Activated gamma-delta T cell treated with Interleukin-2 at 50 U/mL for 16 hours (primary cell): ENCODE measurements around the gene VN1R4.
"Not testable (repeated sequence)": the region's sequence is repeated elsewhere in the genome, so short reads cannot be mapped to it uniquely, and the experiment has no call there.

ENCODE experiments used
- DNase-seq: peaks from one replicate; pipeline ENCODE4 v3.0.0-alpha.2; 2020

VN1R4 gene

GRCh38 chr19:53267623-53268022 is at the start of gene VN1R4:
TSS of gene VN1R4 (minus strand) at chr19:53267723. CDS start at chr19:53267665, 58 bp downstream.
- DNase-seq = not testable (repeated sequence)

GRCh38 chr19:53311897-53312296 is 44.4 kb upstream of the VN1R4 start:
- no peak for DNase-seq

DNA sequence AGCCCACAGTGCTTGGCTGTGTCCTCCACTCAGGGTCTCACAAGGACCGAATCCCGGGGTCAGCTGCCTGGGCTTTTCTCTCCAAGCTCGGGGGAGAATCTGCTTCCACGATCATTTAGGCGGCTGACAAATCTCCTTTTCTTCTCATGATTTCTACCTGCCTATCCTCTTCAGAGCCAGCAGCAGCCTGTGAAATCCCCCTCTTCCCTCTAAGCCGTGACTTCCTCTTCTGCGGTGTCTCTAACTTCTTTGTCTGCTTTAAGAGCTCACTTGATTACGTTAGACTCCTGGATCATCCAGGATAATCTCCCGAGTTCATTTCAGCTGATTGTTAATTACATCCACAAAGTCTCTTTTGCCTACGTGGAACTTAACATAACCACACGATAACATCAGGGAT is 43.5 kb upstream of the VN1R4 start:
- no peak for DNase-seq

- no peak for DNase-seq
Observed at GRCh38 chr19:53308339-53308811, 40.9 kb upstream of the VN1R4 start.

GRCh38 chr19:53301341-53301740 is 33.8 kb upstream of the VN1R4 start:
- DNase-seq = not testable (repeated sequence)

DNA sequence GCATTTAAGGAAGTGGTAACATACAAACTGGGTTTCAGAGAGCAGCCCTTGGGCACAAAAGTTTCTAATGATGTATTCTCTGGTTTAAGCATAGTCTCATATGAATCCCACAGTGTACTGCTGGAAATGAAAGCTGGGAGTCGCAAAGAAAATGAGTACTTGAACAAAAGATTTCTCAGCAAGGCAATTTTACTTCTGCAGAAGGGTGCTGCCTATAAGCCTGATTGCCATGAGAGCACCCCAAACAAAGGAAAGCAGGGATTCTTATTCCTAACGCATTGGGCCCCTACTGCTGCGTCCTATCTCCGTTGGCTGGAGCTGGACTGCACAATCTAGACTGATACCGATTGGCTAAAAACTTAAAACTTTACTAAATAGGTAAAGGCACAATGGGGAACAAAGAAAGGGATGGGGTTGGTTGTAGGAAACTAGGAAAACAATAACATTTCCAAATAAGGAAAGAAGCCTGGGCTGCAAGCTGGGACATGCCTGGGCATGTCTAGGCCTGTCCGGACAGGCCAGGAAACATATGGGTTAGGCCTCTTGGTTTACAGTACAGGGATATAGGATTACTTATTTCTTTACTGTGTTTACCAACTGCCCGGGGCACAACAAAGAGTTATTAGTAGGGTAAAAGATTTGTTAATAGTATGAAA is 27.4 kb upstream of the VN1R4 start:
- DNase-seq = no peak

DNA sequence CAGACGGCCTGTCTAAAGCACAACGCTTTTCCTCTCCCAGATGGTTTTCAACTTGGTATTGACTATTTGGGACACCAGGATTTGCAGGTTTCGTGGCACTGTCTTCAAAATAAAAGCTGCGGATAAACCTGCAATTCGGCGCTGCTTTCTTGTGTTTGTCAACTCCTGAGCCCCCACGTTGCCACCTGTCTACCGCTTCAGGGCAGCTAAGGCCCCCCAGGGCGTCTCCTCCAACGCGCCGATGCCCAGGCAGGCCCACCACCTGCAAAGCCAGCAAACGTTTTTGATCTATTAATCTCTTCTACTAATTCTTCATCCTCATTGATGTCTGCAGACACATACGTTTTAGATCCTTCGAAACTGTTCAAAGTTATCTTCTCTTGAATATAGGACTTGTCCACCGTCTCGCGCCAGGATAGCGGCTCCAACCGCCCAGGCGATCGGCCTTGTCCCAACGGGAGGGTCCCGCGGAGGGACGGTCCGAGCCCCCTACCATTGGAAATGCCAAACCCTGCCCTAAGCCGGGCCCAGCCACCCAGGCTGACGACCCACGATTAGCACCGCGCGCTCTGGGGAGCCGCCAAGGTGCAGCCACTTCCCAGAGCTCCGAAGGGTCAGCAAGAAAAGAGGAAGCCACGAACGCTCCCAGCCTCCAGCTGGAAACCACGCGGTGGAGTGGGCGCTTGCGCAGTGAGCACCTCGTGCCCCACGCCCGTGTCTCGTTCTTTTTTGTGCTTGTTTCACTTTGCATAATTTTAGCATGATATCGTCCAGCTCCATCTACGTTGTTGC is 23.4 kb upstream of the VN1R4 start:
- no peak for DNase-seq

DNA sequence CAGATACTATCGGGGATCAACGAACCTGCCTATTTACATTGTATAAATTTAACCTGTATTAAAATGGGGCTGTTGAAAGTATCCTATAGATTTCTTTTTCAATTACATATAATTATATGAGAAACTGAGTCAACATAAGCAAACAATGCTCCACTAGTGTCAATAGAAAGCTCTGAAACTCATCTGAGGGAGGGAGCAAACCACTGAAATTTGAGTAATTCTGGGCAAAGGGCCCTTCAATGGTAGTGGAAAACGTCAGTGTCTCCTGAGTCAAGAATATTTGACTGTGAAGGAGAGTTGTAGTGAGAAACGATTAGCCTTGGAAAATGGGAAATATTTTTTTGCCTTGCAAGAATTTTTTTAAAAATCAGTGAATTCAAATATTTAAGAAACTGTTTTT is 17.6 kb upstream of the VN1R4 start:
- no peak for DNase-seq

- DNase-seq = not testable (repeated sequence)
Observed at GRCh38 chr19:53281947-53282346, 14.4 kb upstream of the VN1R4 start.

DNA sequence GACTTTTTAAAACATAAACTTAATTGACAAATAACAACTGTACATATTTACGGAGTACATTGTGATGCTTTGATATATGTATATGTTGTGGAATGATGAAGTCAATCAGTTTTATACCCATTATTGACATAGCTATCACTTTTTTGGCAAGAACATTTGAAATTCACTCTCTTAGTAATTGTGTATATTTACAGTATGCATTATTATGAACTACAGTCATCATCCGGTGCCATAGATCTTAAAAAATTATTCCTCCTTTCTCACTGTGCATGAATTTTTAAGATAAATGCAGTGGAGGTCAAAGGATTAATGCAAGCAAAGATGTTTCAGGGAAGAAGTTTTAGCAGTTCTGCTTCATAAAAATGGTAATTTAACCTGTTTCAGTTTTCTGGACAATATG is 8.0 kb upstream of the VN1R4 start:
- DNase-seq = no peak

DNA sequence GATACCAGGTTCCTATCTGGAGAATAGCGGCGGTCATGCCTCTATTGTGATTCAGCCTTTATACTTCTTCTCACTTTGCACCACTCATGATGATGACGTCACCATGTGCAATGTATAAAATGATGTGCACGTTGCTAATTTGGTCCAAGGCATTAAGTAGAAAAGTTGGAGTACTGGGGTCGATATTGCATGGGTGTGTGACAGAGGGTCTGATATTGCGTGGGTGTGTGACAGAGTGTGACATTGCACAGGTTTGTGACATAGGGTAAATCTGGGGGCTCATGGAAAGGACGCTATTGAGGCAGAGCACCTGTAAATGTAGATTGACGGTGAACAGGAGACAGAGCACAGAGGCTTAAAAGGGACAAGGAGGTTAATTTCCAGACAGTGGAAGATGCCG is 4.5 kb upstream of the VN1R4 start:
- no peak for DNase-seq

DNA sequence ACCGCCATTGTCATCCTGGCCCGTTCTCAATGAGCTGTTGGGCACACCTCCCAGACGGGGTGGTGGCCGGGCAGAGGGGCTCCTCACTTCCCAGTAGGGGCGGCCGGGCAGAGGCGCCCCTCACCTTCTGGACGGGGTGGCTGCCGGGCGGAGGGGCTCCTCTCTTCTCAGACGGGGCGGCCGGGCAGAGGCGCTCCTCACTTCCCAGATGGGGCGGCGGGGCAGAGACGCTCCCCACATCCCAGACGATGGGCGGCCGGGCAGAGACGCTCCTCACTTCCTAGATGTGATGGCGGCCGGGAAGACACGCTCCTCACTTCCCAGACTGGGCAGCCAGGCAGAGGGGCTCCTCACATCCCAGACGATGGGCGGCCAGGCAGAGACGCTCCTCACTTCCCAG is 2.3 kb upstream of the VN1R4 start:
- not testable (repeated sequence) for DNase-seq

- DNase-seq = not testable (repeated sequence)
Observed at GRCh38 chr19:53257715-53258342, 9.7 kb downstream of the VN1R4 start, which contains the start of gene VN1R2. TSS of gene VN1R2 (plus strand) at chr19:53258292. CDS start at chr19:53258376, 84 bp downstream.

DNA sequence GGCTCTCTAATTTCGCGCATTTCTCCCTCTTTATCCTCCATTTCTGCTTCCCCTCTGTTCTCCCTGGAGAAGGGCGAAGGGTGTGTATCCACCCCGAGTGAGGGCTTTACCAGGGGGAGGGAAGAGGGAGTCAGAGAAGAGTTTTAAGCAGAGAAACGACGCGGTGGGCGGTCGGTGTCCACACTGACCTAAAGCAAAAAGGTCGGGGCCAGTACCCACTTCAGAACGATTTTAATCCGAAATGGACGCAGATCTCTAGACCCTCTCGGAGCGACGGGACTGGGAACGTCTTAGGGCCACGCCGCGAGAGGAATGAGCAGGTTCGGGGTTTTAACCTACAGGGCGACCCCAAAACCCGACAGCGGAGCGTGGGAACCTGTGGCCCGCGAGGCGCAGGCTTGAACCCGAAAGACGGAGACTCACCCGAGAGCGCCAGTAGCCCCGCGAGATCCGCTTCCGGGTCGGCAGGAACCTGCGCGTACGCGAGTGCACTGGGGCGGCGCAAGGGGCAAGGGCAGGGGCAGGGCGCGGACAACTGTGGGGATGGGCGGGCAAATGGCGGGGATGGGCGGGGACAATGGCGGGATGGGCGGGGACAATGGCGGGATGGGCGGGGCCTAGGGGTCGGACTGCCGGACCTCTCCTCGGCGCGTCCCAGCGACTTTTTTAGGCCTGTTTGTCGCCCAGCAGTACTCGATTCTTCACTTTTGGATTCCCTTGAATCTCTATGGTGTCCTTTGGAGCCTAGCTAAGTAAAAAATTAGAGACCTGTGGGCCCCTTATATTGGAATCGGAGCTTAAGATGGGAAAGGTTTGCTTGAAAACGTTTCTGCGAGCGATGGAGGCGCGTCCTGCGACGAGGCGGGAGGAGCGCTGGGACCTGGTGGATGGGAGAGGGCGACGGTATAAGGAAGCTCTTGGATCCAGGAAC is 12.8 kb downstream of the VN1R4 start, which contains the start of gene ZNF677:
Gene ZNF677 (minus strand): TSS at position 463 of the 931 bp plus-strand sequence. CDS start 3,323 bp downstream, outside the sequence.
- DNase-seq = peak; percentile 82

GRCh38 chr19:53246498-53246897 is 21.0 kb downstream of the VN1R4 start:
- DNase-seq = no peak

GRCh38 chr19:53237114-53237777 is 30.3 kb downstream of the VN1R4 start:
- no peak for DNase-seq

DNA sequence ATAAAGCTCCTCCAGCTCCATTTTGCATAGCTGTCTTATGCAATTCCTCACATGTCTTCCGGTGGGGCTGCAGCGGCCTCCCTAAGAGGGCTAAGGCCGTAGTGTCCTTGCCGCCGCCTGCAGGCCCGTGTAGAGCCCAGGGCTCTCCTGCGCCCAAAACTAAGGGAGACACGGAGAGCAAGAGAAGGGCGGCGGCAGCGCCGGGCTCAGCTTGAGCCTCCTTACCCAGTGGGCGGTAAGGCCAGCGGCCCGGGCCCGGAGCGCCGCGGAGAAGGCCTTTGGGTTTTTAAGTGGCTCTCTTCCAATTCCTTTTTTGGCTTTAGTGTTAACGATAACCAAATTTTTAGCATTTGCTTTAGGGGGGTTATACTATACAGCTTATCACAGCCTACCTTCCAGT is 42.9 kb downstream of the VN1R4 start:
- no peak for DNase-seq

GRCh38 chr19:53222716-53223115 is 44.8 kb downstream of the VN1R4 start:
- not testable (repeated sequence) for DNase-seq
